ENCODE data around the gene ATIC.

GRCh38 chr2:215290980-215291599 is 20.8 kb upstream of the ATIC start:
- TF ChIP-seq CTCF (IDR thresholded peaks at IDR 0.05) (no peak), POLR2A (IDR thresholded peaks at IDR 0.05) (no peak)

Measured in ovary (tissue), 3 donors.